PC-3 (cell line): ENCODE results near the gene TUBB2B. TPM values are rescaled to one million over a fixed set of nuclear protein-coding genes. Genes with fewer than 3 reads are reported as not detected.
"Not testable (repeated sequence)": the region's sequence is repeated elsewhere in the genome, so short reads cannot be mapped to it uniquely, and the experiment has no call there.

ENCODE experiments used
- ATAC-seq: fragments of 200-7000 bp; cut with Tn5 transposase; 2 replicates; pipeline ENCODE4 v1.9.1; 2020; ENCODE audit warnings: mild to moderate bottlenecking, moderate library complexity
- BruUV-seq: library from RNA; stranded (reverse); fragments of 400-500 nt; replicated peaks from 2 replicates; lab custom pipeline; 2021; lab: Mats Ljungman, UMichigan
- CTCF ChIA-PET: fragments of 300-600 bp; sonication (Branson Sonifier 250); formaldehyde crosslinking; loops from one replicate; lab custom pipeline; 2022; ENCODE audit warnings: antibody characterized with exemption; lab: Charles Lee
- POLR2A ChIA-PET: fragments of 300-600 bp; sonication (Branson Sonifier 250); formaldehyde crosslinking; loops from one replicate; lab custom pipeline; 2022; ENCODE audit warnings: antibody characterized with exemption; ENCODE audit not compliant: unreplicated experiment; lab: Charles Lee
- DNase-seq: peaks from one replicate; pipeline ENCODE4 v3.0.0-alpha.2; 2015
- H2AFZ ChIP-seq: fragments of 300-600 bp; sonication (generic); 2 replicates; pipeline ENCODE4 v1.6.0; 2016; ENCODE audit warnings: antibody characterized with exemption, low read length
- H3F3A ChIP-seq: fragments of 300-600 bp; sonication (generic); one replicate; pipeline ENCODE4 v1.6.0; 2017; ENCODE audit warnings: antibody characterized with exemption, low read length, control low read depth, mild to moderate bottlenecking; ENCODE audit not compliant: unreplicated experiment
- H3K27ac ChIP-seq: fragments of 300-600 bp; sonication (generic); 2 replicates; pipeline ENCODE4 v1.5.1; 2016; ENCODE audit warnings: mild to moderate bottlenecking, low read length
- H3K27me3 ChIP-seq: fragments of 300-600 bp; sonication (generic); 2 replicates; pipeline ENCODE4 v1.6.1; 2016; ENCODE audit warnings: low read length, mixed read lengths
- H3K36me3 ChIP-seq: fragments of 300-600 bp; sonication (generic); 2 replicates; pipeline ENCODE4 v1.6.1; 2016; ENCODE audit warnings: low read depth, mixed run types, low read length, mixed read lengths
- H3K4me1 ChIP-seq: fragments of 300-600 bp; sonication (generic); 2 replicates; pipeline ENCODE4 v1.5.1; 2016; ENCODE audit warnings: low read length; ENCODE audit not compliant: insufficient read depth
- H3K4me2 ChIP-seq: fragments of 300-600 bp; sonication (generic); 2 replicates; pipeline ENCODE4 v1.6.0; 2016; ENCODE audit warnings: low read length
- H3K4me3 ChIP-seq: fragments of 300-600 bp; sonication (generic); 2 replicates; pipeline ENCODE4 v1.5.1; 2016; ENCODE audit warnings: mild to moderate bottlenecking, low read length, mixed read lengths
- H3K79me2 ChIP-seq: fragments of 300-600 bp; sonication (generic); 2 replicates; pipeline ENCODE4 v1.6.1; 2017; ENCODE audit warnings: low read length, mixed read lengths
- H3K9ac ChIP-seq: fragments of 300-600 bp; sonication (generic); 2 replicates; pipeline ENCODE4 v1.6.0; 2016; ENCODE audit warnings: mild to moderate bottlenecking, low read length
- H3K9me2 ChIP-seq: fragments of 300-600 bp; sonication (generic); replicated peaks from 2 replicates; pipeline ENCODE4 v1.6.1; 2016; ENCODE audit warnings: mixed run types, low read length, mixed read lengths
- H3K9me3 ChIP-seq: fragments of 300-600 bp; sonication (generic); 2 replicates; pipeline ENCODE4 v1.6.1; 2016; ENCODE audit warnings: low read length, mixed read lengths
- H4K20me1 ChIP-seq: fragments of 300-600 bp; sonication (generic); 2 replicates; pipeline ENCODE4 v1.6.1; 2016; ENCODE audit warnings: low read length, mixed read lengths
- CTCF ChIP-seq: fragments of 300-600 bp; sonication (generic); conservative IDR thresholded peaks from 2 replicates; pipeline ENCODE4 v1.5.1; 2017; ENCODE audit warnings: antibody characterized with exemption, low read depth, mild to moderate bottlenecking, low read length
- EZH2 ChIP-seq: fragments of 300-600 bp; sonication (generic); IDR thresholded peaks from one replicate; pipeline ENCODE4 v1.6.1; 2017; ENCODE audit warnings: antibody characterized with exemption, mild to moderate bottlenecking, low read length; ENCODE audit not compliant: unreplicated experiment
- EZH2phosphoT487 ChIP-seq: fragments of 300-600 bp; sonication (generic); IDR thresholded peaks from 2 replicates; pipeline ENCODE4 v1.6.1; 2018; ENCODE audit warnings: mild to moderate bottlenecking, antibody characterized with exemption, low read length, borderline replicate concordance
- intact Hi-C: fragments of 100-400 bp; cut with micrococcal nuclease; formaldehyde crosslinking; loops from 2 replicates; pipeline ENCODE4 v1.9.0; 2023
- total RNA-seq: library from RNA; depleted of rRNA; stranded (reverse); fragments of >200 nt; gene quantifications from 2 replicates; pipeline ENCODE4 v1.2.3, GENCODE V29; 2014

The TUBB2B gene
- total RNA-seq, 1 experiment from 2014 or later, result 6.5 TPM

- POLR2A ChIA-PET, result no interaction called here
- no peak for DNase-seq
Observed at GRCh38 chr6:3190056-3190455, 37.4 kb downstream of the TUBB2B start.

GRCh38 chr6:3189192-3189591, 38.3 kb downstream of the TUBB2B start:
- BruUV-seq, H3K79me2 ChIP-seq, POLR2A ChIA-PET, H3K9me2 ChIP-seq, H3K4me3 ChIP-seq, H3K27ac ChIP-seq, intact Hi-C loops, H3K4me1 ChIP-seq, H3K27me3 ChIP-seq, H3K9me3 ChIP-seq, ATAC-seq, H4K20me1 ChIP-seq, H3K4me2 ChIP-seq, H3K36me3 ChIP-seq, H2AFZ ChIP-seq, H3K9ac ChIP-seq, H3F3A ChIP-seq, CTCF ChIA-PET: not testable (repeated sequence)
- DNase-seq, result peak; percentile 17

More at GRCh38 chr6:3190056-3190455, 37.4 kb downstream of the TUBB2B start:
- H3K79me2 ChIP-seq, result no peaks in the 10 kb centered on the region
- ATAC-seq, result no peak
- H3K4me1 ChIP-seq, result no peaks in the 10 kb centered on the region
- TF ChIP-seq EZH2phosphoT487, result no peak
- TF ChIP-seq CTCF, result no peak
- no peak for TF ChIP-seq EZH2
- H3K27me3 ChIP-seq, result no peaks in the 10 kb centered on the region
- intact Hi-C loops, result no loop called here
- no peaks in the 10 kb centered on the region for H3K9me2 ChIP-seq
- no peaks in the 10 kb centered on the region for H3K36me3 ChIP-seq
- CTCF ChIA-PET, result no interaction called here
- no peak overlapping the region for H3K9ac ChIP-seq
- H3F3A ChIP-seq, result no peaks in the 10 kb centered on the region
- H2AFZ ChIP-seq, result no peak overlapping the region
- no peak overlapping the region for H3K27ac ChIP-seq
- no TSS peak for BruUV-seq
- no peak overlapping the region for H3K4me3 ChIP-seq
- no peak overlapping the region for H3K4me2 ChIP-seq
- H4K20me1 ChIP-seq, result no peaks in the 10 kb centered on the region
- H3K9me3 ChIP-seq, result no peaks in the 10 kb centered on the region

- Histone ChIP-seq H3K9me3 (no peaks in the 10 kb centered on the region), H3K27me3 (no peaks in the 10 kb centered on the region), H3F3A (no peaks in the 10 kb centered on the region), H3K9me2 (no peaks in the 10 kb centered on the region), H4K20me1 (no peaks in the 10 kb centered on the region), H2AFZ (no peak overlapping the region), H3K79me2 (no peaks in the 10 kb centered on the region), H3K4me1 (no peaks in the 10 kb centered on the region), H3K4me2 (no peak overlapping the region), H3K27ac (no peak overlapping the region), H3K9ac (no peak overlapping the region), H3K36me3 (no peaks in the 10 kb centered on the region), H3K4me3 (no peak overlapping the region)
- ATAC-seq (no peak), DNase-seq (no peak)
- intact Hi-C loops, result no loop called here
- CTCF ChIA-PET, result no interaction called here
- POLR2A ChIA-PET, result no interaction called here
- BruUV-seq, result no TSS peak
- TF ChIP-seq CTCF, result no peak
- TF ChIP-seq EZH2, result no peak
- no peak for TF ChIP-seq EZH2phosphoT487
Observed at GRCh38 chr6:3188262-3188661, 39.2 kb downstream of the TUBB2B start.
